K562 (cell line): ENCODE results near the gene IL24. TPM values are rescaled to one million over a fixed set of nuclear protein-coding genes. Genes with fewer than 3 reads are reported as not detected.
A peak's percentile ranks its signal among the peaks of the same experiment; 100 is the strongest.

ENCODE experiments used
- BRCA1 ChIP-seq, 2 experiments: fragments of 450-650 bp in 1 of 2; sonication (generic) in 1 of 2; formaldehyde crosslinking in 1 of 2; IDR thresholded peaks; 2 replicates each; pipeline versions ENCODE4 v1.5.0 to v1.6.1; 2017 to 2020; ENCODE audit warnings: mild to moderate bottlenecking in 1 of 2, missing genetic modification reagents in 1 of 2
- CHD1 ChIP-seq: fragments of 200-600 bp; sonication (generic); IDR thresholded peaks from one replicate; pipeline ENCODE4 v1.6.1; 2012; ENCODE audit warnings: mild to moderate bottlenecking, moderate library complexity, low read length, inconsistent platforms
- CTCF ChIP-seq, 3 experiments: IDR thresholded peaks in 2 of 3; conservative IDR thresholded peaks in 1 of 3; 2 replicates each; pipeline ENCODE4 v1.5.1; 2011 to 2012; ENCODE audit warnings: low read length in 3 of 3, mild to moderate bottlenecking in 3 of 3, control low read depth in 2 of 3, improper control_type of control experiment in 1 of 3, inconsistent platforms in 1 of 3, low read depth in 1 of 3, mixed read lengths in 1 of 3, moderate library complexity in 1 of 3; ENCODE audit not compliant: insufficient read depth in 2 of 3
- FOSL1 ChIP-seq: fragments of 200-800 bp; sonication (Bioruptor generic); conservative IDR thresholded peaks from 2 replicates; pipeline ENCODE4 v1.6.1; 2016; ENCODE audit warnings: missing genetic modification characterization, missing compliant biosample characterization
- KLF1 ChIP-seq: fragments of 450-650 bp; IDR thresholded peaks from 2 replicates; pipeline ENCODE4 v1.6.1; 2016; ENCODE audit warnings: missing genetic modification characterization, missing compliant biosample characterization
- MAZ ChIP-seq, 2 experiments: fragments of 450-650 bp in 1 of 2; sonication (generic) in 1 of 2; formaldehyde crosslinking; IDR thresholded peaks in 1 of 2; conservative IDR thresholded peaks in 1 of 2; 2 replicates each; pipeline versions ENCODE4 v1.4.0 to v1.5.0; 2020; ENCODE audit warnings: mild to moderate bottlenecking in 1 of 2, missing genetic modification reagents in 1 of 2
- PKNOX1 ChIP-seq: fragments of 450-650 bp; IDR thresholded peaks from 2 replicates; pipeline ENCODE4 v1.6.1; 2016
- STAG1 ChIP-seq: sonication (generic); formaldehyde crosslinking; IDR thresholded peaks from 2 replicates; pipeline ENCODE4 v1.5.0; 2020; ENCODE audit warnings: missing genetic modification reagents, borderline replicate concordance
- ZNF212 ChIP-seq: fragments of 450-650 bp; formaldehyde crosslinking; IDR thresholded peaks from 2 replicates; pipeline ENCODE4 v1.4.0; 2020; ENCODE audit warnings: mild to moderate bottlenecking
- polyA plus RNA-seq, 8 experiments: library from polyadenylated mRNA; depleted of rRNA in 4 of 8; stranded (reverse) in 5 of 8; unstranded in 3 of 8; fragments of >200 nt; fragmentation: Nextera tagmentation in 2 of 8; fragmentation: Illumina TruSeq in 1 of 8; extraction: Ambion mirVana in 2 of 8; extraction: Trizol in 1 of 8; gene quantifications; 2 replicates each; pipeline versions ENCODE4 v1.2.1 to v1.2.3, GENCODE V29; 2011 to 2014; ENCODE audit warnings: inconsistent platforms in 1 of 8, missing spikeins in 1 of 8
- total RNA-seq, 7 experiments: library from RNA; depleted of rRNA in 6 of 7; stranded (reverse); fragments of >200 nt in 6 of 7; fragmentation: Illumina TruSeq in 2 of 7; extraction: Trizol in 2 of 7; gene quantifications; 2 replicates each; pipeline versions ENCODE4 v1.2.1 to v1.2.3, GENCODE V29; 2011 to 2021; ENCODE audit warnings: low replicate concordance in 1 of 7
- TF ChIP-seq, protein P1 (sequence below), 2 experiments: fragments of 450-650 bp; formaldehyde crosslinking in 1 of 2; IDR thresholded peaks; 2 replicates each; pipeline versions ENCODE4 v1.4.0 to v1.6.1; 2014 to 2020; ENCODE audit warnings: mild to moderate bottlenecking in 2 of 2, borderline replicate concordance in 1 of 2, low read depth in 1 of 2
- TF ChIP-seq, protein P2 (sequence below): sonication (generic); formaldehyde crosslinking; IDR thresholded peaks from 2 replicates; pipeline ENCODE4 v1.9.0; 2022; ENCODE audit warnings: mild to moderate bottlenecking, missing genetic modification reagents
- TF ChIP-seq, protein P3 (sequence below): sonication (generic); formaldehyde crosslinking; IDR thresholded peaks from 2 replicates; pipeline ENCODE4 v1.8.0; 2022; ENCODE audit warnings: missing genetic modification reagents, mild to moderate bottlenecking, moderate library complexity, borderline replicate concordance

The IL24 gene
- total and polyA plus RNA-seq, 9 of the 15 experiments (the other 6 are each of a cell fraction or from before 2014, with no cell fraction given) = 0.04 to 0.19 TPM; not detected in 7

DNA sequence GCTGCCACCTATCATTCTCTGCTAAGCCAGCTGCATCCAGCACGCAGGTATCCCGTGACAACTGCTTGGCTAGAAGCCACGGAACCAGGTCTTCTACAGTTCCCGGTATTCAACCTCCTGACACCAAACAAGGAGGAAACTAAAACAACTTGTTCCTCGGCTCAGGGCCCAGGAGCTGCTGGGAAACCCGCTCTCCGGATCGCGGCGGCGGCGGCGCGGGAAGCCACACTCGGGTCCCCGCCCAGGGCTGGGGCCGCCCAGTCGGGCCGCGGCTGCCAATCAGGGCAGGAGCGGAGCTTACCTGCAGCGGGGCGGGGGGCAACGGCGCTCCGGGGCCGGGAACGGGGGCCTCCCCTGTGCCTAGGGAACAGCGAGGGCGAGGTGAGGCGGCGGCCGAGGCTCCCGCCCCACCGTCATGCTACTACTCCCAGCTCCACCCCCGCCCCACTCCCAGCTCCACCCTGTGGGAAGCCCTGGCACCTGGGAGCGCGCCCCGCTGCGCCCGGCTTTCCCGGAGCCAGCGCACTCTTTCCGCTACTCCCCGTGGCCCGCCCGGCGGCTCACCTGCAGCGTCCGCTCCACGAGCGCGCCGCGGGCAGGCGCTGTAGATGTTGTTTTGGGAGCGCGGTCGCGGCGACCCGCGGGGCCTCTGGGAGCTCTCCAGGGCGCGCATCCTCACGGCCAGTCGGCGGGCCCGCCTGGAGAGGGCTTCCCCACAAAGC is 12.1 kb downstream of the IL24 start (continued):
- TF ChIP-seq, protein P1, sequence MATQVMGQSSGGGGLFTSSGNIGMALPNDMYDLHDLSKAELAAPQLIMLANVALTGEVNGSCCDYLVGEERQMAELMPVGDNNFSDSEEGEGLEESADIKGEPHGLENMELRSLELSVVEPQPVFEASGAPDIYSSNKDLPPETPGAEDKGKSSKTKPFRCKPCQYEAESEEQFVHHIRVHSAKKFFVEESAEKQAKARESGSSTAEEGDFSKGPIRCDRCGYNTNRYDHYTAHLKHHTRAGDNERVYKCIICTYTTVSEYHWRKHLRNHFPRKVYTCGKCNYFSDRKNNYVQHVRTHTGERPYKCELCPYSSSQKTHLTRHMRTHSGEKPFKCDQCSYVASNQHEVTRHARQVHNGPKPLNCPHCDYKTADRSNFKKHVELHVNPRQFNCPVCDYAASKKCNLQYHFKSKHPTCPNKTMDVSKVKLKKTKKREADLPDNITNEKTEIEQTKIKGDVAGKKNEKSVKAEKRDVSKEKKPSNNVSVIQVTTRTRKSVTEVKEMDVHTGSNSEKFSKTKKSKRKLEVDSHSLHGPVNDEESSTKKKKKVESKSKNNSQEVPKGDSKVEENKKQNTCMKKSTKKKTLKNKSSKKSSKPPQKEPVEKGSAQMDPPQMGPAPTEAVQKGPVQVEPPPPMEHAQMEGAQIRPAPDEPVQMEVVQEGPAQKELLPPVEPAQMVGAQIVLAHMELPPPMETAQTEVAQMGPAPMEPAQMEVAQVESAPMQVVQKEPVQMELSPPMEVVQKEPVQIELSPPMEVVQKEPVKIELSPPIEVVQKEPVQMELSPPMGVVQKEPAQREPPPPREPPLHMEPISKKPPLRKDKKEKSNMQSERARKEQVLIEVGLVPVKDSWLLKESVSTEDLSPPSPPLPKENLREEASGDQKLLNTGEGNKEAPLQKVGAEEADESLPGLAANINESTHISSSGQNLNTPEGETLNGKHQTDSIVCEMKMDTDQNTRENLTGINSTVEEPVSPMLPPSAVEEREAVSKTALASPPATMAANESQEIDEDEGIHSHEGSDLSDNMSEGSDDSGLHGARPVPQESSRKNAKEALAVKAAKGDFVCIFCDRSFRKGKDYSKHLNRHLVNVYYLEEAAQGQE (IDR thresholded peaks at IDR 0.05; ENCODE audit: borderline replicate concordance) = peak; percentile 39; the same call in 1 of the 2 replicates
- TF ChIP-seq, protein P1 (CRISPR knock-in tag; IDR thresholded peaks at IDR 0.05; ENCODE audit: low read depth) = no peak
- 0 out of 2 replicates have a peak, but pooled peaks have one; percentile 20 for TF ChIP-seq FOSL1 (tag)
- peak; percentile 30 to 40; a peak in 3 of 4 replicates for TF ChIP-seq MAZ (CRISPR knock-in tag; conservative IDR thresholded peaks at IDR 0.05 in 1 of 2, IDR thresholded peaks at IDR 0.05 in 1 of 2)
- TF ChIP-seq PKNOX1 = peak; percentile 85
- TF ChIP-seq BRCA1 (IDR thresholded peaks at IDR 0.05) = no peak
- 0 out of 2 replicates have a peak, but pooled peaks have one; percentile 41 for TF ChIP-seq BRCA1 (CRISPR knock-in tag; IDR thresholded peaks at IDR 0.05)
- 0 out of 2 replicates have a peak, but pooled peaks have one; percentile 30 for TF ChIP-seq KLF1 (tag)
- TF ChIP-seq, protein P2, sequence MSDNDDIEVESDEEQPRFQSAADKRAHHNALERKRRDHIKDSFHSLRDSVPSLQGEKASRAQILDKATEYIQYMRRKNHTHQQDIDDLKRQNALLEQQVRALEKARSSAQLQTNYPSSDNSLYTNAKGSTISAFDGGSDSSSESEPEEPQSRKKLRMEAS (CRISPR knock-in tag) = 0 out of 2 replicates have a peak, but pooled peaks have one; percentile 37
- 0 out of 6 replicates have a peak, but pooled peaks of 1 of the 3 experiments have one; percentile 10 for TF ChIP-seq CTCF (IDR thresholded peaks at IDR 0.05 in 2 of 3, conservative IDR thresholded peaks at IDR 0.05 in 1 of 3; ENCODE audit: insufficient read depth in 2 of 3, low read depth in 1 of 3, low read length in 3 of 3)
- TF ChIP-seq, protein P3, sequence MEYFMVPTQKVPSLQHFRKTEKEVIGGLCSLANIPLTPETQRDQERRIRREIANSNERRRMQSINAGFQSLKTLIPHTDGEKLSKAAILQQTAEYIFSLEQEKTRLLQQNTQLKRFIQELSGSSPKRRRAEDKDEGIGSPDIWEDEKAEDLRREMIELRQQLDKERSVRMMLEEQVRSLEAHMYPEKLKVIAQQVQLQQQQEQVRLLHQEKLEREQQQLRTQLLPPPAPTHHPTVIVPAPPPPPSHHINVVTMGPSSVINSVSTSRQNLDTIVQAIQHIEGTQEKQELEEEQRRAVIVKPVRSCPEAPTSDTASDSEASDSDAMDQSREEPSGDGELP (CRISPR knock-in tag) = no peak
- no peak for TF ChIP-seq ZNF212 (CRISPR knock-in tag)
- TF ChIP-seq STAG1 (CRISPR knock-in tag) = peak; percentile 23; the same call in 1 of the 2 replicates
- TF ChIP-seq CHD1 = no peak
